GM19463 (cell line): Measurements from ENCODE around the gene BMX.

Experiments
- ATAC-seq: cut with Tn5 transposase; IDR thresholded peaks from one replicate; pipeline ENCODE4 v1.9.1; 2021; ENCODE audit warnings: mild to moderate bottlenecking, moderate library complexity; ENCODE audit not compliant: unreplicated experiment

Gene BMX

DNA sequence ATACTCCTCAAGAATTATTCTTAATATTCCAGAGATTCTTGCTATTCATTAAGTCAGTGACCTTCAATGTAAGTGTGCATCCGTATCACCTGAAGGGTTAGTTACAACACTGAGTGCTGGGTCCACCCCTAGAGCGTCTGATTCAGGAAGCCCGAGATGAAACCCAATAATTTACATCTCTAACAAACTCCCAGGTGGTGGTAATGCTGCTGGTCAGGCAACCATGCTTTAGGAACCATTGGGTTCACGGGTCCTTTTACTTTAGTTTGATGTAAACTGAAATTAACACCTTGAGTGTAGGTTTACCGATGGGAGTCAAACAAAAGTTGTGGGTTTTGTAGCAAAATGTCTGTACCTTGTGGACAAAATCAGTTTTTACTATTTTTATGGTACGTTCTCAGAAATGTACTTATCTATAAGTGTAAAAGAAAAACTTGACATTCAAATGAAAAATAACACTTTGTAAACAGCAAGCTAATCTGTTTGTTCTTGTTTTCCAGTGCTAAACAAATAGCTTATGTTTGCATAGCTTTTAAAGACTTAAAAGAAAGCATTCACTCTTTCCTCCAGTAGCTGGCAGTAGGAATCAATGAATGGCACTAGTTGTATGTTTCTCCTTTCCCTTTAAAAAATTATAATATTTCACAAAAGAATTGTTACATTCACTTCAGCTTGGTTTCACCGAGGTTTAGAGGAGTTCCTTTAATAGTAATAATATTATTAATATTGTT is 67.4 kb downstream of the BMX start:
- no peak for ATAC-seq

DNA sequence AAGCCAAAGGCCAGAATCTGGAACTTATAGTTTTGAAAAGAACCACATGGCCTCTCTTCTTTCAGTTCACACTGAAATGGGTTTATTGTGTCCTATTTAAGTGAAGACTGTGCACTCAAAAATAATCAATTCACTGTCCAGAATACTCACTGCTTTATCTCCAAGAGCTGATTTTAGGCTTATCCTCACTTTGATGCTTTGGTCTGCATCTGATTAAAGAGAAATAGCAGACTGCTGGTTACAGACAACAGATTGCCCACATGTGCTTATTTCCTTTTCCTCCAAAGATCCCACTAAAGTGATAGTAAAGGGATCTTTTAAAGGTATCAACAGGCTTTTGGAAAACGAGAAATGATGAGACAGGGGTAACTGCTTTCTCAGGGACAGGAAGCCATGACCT is 69.5 kb downstream of the BMX start:
- no peak for ATAC-seq

DNA sequence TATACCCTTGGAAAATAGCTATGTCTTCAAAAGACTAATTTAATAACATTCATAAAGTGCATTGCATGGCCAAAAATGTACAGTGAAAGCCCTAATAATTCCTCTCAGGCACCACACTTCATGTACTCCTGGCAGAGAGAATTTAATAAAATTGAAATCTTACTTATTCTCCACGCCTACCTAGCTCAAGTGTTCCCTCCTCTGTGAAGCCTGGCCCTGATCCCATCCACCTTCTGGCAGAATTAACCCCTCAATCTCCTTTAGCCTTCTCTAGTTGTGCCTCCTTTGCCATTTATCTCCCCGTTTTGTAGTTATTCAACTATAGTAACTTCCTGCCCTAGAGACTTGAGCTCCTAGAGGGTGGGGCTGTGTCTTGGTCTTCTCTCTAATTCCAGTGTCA is 73.4 kb downstream of the BMX start:
- ATAC-seq: no peak

DNA sequence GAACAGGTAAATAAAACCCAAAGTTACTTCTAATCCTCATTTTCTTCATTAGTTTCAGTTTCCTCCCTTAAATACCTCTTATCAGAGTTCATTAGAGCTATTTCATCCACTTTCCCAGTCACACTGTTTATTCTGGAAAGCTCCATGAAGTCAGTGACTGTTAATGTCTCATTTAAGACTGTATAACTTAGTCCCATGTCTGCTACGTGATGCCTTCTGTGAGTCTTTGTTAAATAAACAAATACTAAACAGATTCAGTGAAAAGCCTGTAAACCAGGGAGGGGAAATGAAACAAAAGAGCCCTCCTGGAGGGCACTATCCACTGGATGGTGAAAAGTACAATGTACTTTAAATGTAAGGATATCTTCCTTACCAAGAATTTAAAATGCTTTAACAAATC is 75.4 kb downstream of the BMX start:
- ATAC-seq: no peak

DNA sequence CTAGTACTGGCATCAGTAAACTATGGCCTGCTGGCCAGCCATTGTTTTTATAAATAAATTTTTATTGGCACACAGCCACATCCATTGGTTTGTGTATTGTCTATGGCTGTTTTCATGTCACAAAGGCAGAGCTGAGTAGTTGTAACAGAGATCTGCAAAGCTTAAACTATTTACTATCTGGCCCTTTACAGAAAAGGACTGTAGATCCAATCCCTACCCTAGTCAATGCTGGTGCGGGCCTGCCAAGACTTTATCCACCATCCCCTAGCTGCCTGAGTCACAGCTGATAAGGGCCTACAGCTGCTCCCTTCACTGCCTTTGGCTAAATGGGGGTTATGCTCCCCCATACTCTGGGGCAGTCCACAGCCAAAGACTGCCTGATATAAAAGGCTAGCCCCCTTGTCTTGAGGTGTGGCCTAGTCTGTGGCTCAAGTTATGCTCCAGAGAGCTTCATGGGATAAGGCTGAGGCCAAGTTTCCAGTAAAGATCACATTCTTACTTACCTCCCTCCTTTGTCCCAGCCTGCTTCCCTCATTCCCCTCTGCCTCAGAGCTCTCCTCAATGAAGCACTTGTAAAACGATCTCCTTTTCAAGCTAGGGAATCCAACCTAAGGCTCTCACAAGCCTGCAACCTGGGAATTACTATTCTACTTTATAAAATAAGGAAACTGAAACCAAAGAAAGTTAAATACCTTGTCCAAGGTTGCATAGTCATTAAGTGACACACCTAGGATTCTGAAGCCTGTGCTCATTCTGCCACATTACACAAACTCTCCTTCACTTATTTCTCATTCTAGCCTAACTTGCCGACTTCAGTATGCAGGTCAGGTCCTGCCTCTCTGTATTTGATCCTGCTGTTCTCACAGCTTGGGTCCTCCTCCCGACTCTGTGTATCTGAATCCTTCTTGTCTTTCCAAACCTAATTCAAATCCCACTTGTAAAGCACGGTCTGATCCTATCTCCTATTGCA is 79.5 kb downstream of the BMX start:
- no peak for ATAC-seq

DNA sequence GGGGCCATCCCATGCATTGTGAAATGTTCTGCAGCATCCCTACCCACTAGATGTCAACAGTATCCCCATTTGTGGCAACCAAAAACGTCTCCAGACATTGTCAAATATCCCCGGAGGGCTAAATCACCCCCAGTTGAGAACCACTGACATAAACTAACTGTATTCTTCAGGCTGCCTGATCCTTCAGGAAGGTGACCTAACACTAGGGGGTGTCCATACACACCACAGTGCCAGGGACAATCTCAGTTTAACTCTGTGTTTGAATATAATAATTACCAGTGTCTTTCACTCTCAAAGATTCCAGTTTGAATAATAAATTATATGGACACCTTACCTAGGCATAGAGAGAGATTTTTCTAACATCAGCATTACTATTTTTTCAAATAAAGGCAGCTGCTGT is 93.8 kb downstream of the BMX start:
- no peak for ATAC-seq

DNA sequence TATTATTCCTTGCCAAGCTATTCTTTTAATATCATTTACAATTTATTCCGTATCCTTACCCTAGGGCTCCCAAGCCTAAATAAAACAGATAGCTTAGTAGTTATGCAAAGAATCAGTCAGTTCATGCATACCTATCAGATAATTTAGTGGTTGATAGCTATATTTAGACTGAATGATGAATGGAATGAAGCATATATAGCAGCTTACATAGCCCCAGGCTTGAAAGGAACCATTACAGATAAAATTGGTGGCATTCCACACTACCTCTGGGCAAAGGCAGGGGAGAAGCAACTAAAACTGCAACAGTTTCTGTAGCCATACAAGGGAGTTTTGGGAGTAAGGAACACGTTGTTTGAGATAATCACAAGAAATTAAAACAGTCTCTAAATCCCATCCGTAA is 97.4 kb downstream of the BMX start:
- no peak for ATAC-seq

DNA sequence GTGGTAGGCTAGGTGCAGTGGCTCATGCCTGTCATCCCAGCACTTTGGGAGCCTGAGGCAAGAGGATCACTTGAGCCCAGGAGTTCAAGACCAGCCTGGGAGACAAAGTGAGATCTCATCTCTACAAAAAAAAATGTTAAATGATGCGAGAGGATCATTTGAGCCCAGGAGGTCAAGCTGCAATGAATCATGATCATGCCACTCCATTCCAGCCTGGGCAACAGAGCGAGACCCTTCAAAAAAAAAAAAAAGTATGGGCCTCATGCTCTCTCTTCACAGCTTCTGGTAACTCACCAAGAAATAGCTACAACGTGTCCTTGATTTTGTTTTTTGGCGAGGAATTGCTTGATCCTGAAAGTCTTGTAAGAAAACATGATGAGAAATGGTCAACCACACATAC is 98.9 kb downstream of the BMX start:
- no peak for ATAC-seq

DNA sequence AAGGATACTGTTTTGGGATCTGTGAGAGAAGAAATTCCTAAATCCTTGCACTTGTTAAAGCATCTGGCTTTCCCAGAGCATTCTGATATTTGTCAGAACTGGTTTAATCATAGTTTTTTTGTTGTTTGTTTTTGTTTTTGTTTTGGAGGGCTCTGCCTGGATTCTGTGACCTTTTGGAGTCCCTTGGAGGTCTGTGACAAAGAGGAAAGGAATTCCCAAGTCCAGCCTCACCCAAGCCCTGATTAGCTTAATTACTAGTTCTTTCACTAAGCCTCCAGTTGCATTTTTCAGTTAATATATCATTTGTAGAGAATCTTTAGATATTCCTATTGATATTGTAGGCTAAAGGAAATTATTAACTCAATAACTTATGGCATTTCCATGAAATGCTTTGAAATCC is 99.4 kb downstream of the BMX start:
- no peak for ATAC-seq

DNA sequence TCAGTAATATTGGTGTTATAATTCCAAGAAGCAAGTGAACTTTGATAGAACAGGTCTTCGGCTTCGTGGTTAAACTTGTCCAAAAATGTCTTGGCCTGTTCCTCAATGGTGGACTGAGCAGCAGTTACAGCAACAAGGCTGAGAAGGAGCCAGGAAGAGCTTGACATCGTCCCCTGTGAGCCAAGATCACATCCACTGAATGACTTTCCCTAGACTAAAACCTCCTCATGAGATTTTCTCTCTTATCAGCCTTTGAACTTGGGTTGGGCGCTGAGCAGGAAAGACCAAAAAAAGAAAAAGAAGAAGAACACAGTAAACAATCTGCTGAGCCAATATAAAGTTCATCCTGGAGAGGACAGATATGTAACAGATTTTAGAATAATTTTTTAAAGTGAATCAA is 100.1 kb downstream of the BMX start, which contains the start of gene ACE2:
ACE2 (minus strand) TSS at position 216 of the 400 bp plus-strand sequence; CDS start at position 167, 49 bp downstream.
- ATAC-seq: no peak

DNA sequence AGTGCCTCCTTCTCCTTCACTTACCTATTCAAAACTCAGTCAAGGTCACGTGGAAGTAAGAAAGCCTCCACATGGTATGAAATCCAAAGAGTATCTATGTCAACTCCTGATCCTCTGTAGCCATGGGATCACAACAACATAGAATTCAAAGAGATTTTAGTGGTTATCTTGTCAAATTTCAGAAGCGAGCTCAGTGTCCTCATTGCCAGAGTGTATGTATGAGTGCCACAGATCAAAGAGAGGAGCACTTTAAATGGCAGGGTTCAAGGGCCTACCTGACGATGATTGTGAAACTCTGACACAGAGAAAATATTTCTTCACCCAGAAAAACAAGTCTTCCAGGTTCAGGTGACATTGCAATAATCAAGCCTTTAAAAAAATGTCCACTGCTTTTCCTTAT is 101.3 kb downstream of the BMX start:
- no peak for ATAC-seq

DNA sequence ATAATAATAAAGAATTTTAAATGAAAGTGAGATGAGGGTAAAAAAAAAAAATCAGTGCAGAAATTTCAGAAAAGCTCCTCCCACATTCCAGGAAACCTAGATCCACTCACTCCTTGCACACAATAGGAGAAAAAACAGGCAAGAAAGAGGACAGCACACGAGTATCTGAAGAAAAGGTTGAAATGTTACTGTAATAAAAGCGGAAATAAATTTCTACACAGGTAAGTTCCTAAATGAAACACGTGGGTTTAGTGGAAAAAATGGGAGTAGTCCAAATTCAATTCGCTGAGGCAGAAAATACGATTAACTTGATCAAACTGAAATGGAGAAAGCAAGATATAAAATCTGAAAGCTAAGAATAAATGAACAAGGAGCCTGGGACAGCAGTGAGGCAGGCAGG is 102.2 kb downstream of the BMX start:
- no peak for ATAC-seq

DNA sequence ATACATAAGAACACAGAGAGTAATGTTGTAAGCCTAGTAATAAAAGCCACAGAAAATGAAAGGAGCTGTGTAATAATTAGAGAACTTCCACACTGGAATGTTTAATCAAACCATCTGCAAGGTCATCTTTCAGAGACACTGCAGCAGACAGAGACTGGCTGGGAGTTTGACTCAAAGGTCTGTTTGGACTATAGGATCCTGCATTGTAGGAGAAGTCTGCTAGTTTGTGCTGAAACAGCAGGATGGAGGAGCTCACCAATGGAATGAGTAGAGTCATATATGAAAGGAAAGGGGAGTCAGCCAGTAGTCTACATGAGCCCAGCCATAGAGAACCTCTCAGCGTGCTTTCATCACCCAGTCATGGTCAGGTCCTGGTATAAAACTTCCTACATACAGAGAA is 104.6 kb downstream of the BMX start:
- ATAC-seq: no peak
